GM10248 (cell line): Measurements from ENCODE around the gene WIF1.

Source experiments
- CTCF ChIA-PET: fragments of 300-600 bp; sonication (Branson Sonifier 250); formaldehyde crosslinking; extraction: SDS; loops from one replicate; lab custom pipeline; 2021; ENCODE audit warnings: antibody characterized with exemption; lab: Yijun Ruan, JAX
- POLR2A ChIA-PET: fragments of 350-650 bp; sonication (Branson Sonifier 250); formaldehyde crosslinking; extraction: SDS; loops from one replicate; lab custom pipeline; 2020; ENCODE audit warnings: antibody characterized with exemption; lab: Yijun Ruan, JAX
- DNase-seq: peaks from one replicate; pipeline ENCODE4 v3.0.0; 2012; ENCODE audit errors: extremely low spot score
- TF ChIP-seq, protein P1 (sequence below): IDR thresholded peaks from 2 replicates; pipeline ENCODE4 v1.5.1; 2012; ENCODE audit warnings: mild to moderate bottlenecking, low read depth; ENCODE audit errors: extremely low read depth, missing control alignments, control extremely low read depth

WIF1 gene

DNA sequence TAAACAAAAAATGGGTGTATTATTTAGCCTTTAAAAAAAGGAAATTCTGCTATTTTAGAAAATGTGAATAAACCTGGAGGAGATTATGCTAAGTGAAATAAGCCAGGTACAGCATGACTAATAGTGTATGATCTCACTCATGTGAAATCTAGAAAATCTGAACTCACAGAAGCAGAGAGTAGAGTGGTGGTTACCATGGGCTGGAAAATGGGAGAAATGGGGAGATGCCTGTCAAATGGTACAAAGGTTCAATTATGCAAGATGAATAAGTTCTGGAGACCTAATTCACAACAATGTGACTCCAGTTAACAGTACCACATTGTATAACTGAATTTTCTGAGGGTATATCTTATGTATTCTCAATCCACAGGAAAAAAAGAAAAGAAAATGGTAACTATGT, 30.9 kb upstream of the WIF1 start:
- POLR2A ChIA-PET = no interaction called here
- TF ChIP-seq, protein P1, sequence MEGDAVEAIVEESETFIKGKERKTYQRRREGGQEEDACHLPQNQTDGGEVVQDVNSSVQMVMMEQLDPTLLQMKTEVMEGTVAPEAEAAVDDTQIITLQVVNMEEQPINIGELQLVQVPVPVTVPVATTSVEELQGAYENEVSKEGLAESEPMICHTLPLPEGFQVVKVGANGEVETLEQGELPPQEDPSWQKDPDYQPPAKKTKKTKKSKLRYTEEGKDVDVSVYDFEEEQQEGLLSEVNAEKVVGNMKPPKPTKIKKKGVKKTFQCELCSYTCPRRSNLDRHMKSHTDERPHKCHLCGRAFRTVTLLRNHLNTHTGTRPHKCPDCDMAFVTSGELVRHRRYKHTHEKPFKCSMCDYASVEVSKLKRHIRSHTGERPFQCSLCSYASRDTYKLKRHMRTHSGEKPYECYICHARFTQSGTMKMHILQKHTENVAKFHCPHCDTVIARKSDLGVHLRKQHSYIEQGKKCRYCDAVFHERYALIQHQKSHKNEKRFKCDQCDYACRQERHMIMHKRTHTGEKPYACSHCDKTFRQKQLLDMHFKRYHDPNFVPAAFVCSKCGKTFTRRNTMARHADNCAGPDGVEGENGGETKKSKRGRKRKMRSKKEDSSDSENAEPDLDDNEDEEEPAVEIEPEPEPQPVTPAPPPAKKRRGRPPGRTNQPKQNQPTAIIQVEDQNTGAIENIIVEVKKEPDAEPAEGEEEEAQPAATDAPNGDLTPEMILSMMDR = no peak
- DNase-seq = no peak
- CTCF ChIA-PET = no interaction called here

GRCh38 chr12:65147312-65147905, 26.3 kb upstream of the WIF1 start:
- TF ChIP-seq, protein P1 = no peak
- ChIA-PET POLR2A (no interaction called here), CTCF (no interaction called here)
- no peak for DNase-seq

GRCh38 chr12:65140738-65141137, 19.6 kb upstream of the WIF1 start:
- no peak for DNase-seq
- CTCF ChIA-PET = interaction anchor here (1.8 kb wide), 1 partner anchor 10 kb away, joined by 5 read pairs; no protein-coding TSS in a partner anchor
- POLR2A ChIA-PET = no interaction called here
- TF ChIP-seq, protein P1 = no peak

- ChIA-PET POLR2A (no interaction called here), CTCF (interaction anchor here (1.3 kb wide), 1 partner anchor 33 kb away, joined by 4 read pairs; no protein-coding TSS in a partner anchor)
- DNase-seq = no peak
- TF ChIP-seq, protein P1 = no peak
These were observed 18.3 kb upstream of the WIF1 start for GRCh38 chr12:65139389-65139788.

GRCh38 chr12:65133879-65134278, 12.8 kb upstream of the WIF1 start:
- TF ChIP-seq, protein P1 = no peak
- DNase-seq = no peak
- ChIA-PET CTCF (interaction anchor here (1.1 to 1.8 kb wide), 4 partner anchors 8 to 31 kb away, joined by 3 to 6 read pairs (median 4); no protein-coding TSS in a partner anchor), POLR2A (no interaction called here)

GRCh38 chr12:65126482-65126881, 5.4 kb upstream of the WIF1 start:
- POLR2A ChIA-PET = no interaction called here
- TF ChIP-seq, protein P1 = no peak
- CTCF ChIA-PET = interaction anchor here (0.9 to 6.9 kb wide), 5 partner anchors 8 to 330 kb away, joined by 4 to 39 read pairs (median 7); no protein-coding TSS in a partner anchor
- DNase-seq = no peak

GRCh38 chr12:65125975-65126374, 4.9 kb upstream of the WIF1 start:
- no peak for DNase-seq
- POLR2A ChIA-PET = no interaction called here
- TF ChIP-seq, protein P1 = no peak
- CTCF ChIA-PET = interaction anchor here (0.9 to 6.9 kb wide), 7 partner anchors 9 to 329 kb away, joined by 3 to 39 read pairs (median 6); no protein-coding TSS in a partner anchor
